Fibroblast of skin of left biceps (primary cell): ENCODE data around the gene FOSL2.

Experiments
- DNase-seq, 2 experiments: peaks; one replicate each; pipeline ENCODE4 v3.0.0-alpha.2; 2013; ENCODE audit warnings: low read depth in 2 of 2

FOSL2 gene

GRCh38 chr2:28449488-28450395, 57.1 kb downstream of the FOSL2 start:
- DNase-seq = no peak

DNA sequence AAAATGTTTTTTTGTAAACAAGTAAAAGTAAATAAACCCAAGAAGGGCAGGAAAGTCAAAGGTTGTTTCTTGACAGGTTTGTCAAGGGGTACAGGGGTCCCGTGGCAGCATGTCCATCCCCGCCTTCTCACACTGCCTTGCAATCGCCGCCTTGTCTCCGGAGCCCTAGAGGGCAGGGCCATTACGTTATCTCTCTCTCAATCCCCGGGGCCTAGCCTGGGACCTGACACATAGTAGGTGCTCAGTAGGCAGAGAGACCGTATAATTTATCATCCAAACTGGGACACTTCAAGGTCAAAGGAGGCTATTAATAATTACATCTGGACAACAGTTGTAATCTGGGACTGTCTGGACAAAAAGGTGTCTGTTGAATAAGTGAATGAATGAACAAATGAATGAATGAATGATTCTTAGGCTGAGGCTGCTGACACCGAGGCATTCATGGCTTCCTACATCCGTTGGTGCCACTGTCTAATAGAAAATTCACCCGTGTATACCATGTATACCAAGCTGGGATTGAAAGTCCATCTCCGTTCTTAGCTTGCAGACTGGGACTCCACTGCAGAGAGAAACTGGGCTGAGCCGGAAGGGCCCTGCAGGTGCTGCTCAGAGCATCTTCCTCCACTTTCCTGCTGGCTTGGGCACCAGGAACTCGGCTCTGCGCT, 58.4 kb downstream of the FOSL2 start:
- no peak for DNase-seq

DNA sequence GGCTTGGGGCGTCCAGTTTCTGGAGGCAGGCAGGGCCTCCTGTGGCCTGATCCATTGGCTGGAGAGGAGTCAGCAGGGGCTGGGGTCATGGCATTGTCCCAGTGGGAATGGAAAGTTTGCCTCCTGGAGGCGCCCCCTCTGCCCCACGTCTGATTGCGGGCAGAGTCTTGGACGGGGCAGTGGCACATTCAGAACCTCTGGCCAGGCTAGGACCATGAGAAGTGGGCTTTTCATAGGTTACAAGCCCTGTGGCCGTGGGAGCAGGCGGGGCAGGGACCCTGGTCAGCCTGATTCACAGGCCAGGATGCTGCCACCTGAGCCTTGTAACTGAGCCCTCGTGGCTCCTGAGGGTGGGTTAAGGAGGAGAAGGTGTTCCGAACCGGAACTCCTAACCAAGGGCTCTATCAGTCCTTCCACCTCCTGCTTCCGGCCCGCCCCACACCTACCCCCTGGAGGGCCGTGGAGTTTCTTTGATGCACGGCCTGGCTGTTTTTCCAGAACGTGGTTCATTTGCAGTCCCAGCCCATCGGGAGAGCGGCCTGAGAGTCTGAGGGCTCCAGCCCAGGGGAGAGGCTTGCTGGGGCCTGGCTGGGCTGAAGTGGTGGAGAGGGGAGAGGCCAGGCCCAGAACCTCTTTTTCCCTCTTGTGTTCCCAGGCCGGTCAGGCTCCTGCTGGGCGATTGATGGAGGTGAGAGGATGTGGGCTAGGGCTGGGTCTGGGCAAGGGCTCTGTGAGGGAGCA, 59.3 kb downstream of the FOSL2 start:
- no peak for DNase-seq

DNA sequence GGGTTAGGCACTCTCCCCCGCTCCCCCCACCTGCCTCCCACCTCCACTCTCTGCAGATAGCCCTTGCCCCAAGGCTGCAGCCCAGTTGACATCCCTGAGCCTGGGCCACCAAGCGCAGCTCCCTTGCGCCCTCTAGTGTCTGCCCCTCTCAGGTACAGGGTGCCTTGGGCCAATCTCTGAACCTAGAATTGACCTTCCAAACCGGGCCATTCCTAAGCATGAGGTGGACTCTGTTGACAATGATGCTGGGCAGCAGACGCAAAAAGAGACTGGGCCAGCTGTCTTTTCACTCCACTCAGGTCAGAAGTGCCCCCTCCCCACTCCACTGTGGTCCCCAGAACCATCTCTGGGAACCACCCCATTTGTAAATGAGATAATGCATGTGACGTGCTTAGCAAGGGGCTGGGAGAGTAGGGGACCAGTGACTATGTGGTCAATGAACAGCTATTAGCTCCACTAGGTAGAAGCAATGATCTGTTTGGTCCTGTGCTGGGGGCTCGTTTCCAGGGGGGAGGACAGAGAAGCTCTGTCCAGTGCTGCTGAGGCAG, 60.0 kb downstream of the FOSL2 start:
- DNase-seq = no peak

GRCh38 chr2:28453396-28453795, 60.7 kb downstream of the FOSL2 start:
- DNase-seq = no peak

- no peak for DNase-seq
Observed at GRCh38 chr2:28454016-28454930, 61.6 kb downstream of the FOSL2 start.

- no peak for DNase-seq
Observed at GRCh38 chr2:28457237-28457636, 64.6 kb downstream of the FOSL2 start.

GRCh38 chr2:28461056-28461455, 68.4 kb downstream of the FOSL2 start:
- DNase-seq = no peak

- DNase-seq = no peak
Observed at GRCh38 chr2:28462122-28462521, 69.5 kb downstream of the FOSL2 start.

GRCh38 chr2:28463211-28463816, 70.7 kb downstream of the FOSL2 start:
- no peak for DNase-seq

DNA sequence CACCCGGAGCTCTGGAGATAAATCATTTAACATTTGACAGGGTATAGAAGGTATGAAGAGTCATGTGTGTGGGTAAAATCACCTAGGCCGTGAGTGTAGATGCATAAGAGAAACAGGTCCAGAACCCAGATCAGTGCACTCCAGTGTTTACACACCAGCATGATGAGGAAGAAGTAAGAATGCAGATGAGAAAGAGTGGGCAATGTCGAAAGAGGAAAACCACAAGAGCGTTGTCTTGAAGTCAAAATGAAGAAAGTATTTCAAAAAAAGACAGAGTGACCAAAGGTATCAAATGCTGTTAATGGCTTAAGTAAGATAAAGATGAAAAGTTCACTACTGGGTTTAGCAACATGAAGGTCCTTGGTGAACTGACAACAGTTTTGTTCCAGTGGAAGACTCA, 71.2 kb downstream of the FOSL2 start:
- DNase-seq = no peak

GRCh38 chr2:28465148-28465885, 72.7 kb downstream of the FOSL2 start:
- DNase-seq = no peak
